GM11168 (cell line): ENCODE results near the gene RCAN2.

Experiments used
- in situ Hi-C: fragments of 300-500 bp; cut with MboI; formaldehyde crosslinking; loops from one replicate; pipeline ENCODE4 v1.12.0; 2022; ENCODE audit warnings: low sequenced_read_pairs; ENCODE audit not compliant: unreplicated experiment

Gene RCAN2

GRCh38 chr6:46201702-46202101 lies 289.5 kb downstream of the RCAN2 start:
- in situ Hi-C loops = loop anchor here (25.0 kb wide), 1 partner anchor 411 kb away; no protein-coding TSS in a partner anchor

GRCh38 chr6:46199387-46199786 lies 291.9 kb downstream of the RCAN2 start:
- in situ Hi-C loops = loop anchor here (25.0 kb wide), 1 partner anchor 1887 kb away; the partner anchor contains the start of gene AARS2

DNA sequence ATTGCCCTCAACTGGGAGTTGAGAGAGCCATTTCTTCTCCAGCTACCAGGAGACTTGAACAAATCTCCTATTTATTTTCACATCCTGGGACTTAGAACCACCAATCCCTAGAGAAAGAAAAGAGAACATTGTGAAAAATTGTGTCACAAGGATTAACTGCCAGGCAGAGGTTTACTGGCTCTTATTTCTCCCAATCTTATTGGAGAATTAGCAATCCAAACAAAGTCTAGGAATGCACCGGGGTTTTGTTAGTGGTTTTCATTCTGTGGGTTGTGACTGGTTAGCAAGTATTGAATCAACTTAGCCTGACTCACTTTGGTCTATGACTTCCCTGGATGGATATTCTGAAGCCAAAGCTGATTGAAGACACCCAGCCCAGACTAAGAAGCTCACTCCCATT lies 299.3 kb downstream of the RCAN2 start:
- in situ Hi-C loops = loop anchor here (25.0 kb wide), 1 partner anchor 1880 kb away; the partner anchor contains the start of gene AARS2

- in situ Hi-C loops = loop anchor here (25.0 kb wide), 1 partner anchor 1879 kb away; the partner anchor contains the start of gene AARS2
Observed at GRCh38 chr6:46190889-46191288, 300.4 kb downstream of the RCAN2 start.

GRCh38 chr6:46189726-46190125 lies 301.5 kb downstream of the RCAN2 start:
- in situ Hi-C loops = loop anchor here (10.0 to 25.0 kb wide), 2 partner anchors 55 to 1877 kb away; partner anchors contain the start of gene AARS2

DNA sequence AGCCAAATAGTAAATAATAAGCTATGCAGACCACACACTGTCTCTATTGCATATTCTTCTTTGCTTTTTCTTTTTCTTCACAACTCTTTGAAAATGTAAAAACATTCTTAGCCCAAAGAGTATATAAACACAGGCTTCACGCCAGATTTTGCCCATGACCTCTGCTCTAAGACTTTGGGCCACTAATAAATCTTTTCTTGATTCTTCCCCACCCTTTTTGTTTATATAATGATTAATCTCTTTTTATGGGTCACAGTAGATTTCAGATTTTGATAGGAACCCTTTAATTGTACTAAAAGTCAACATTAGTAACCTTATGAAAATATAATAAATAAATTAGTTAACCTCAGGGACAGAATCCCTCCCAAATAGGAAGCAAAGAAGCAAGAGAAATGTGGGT lies 304.7 kb downstream of the RCAN2 start:
- in situ Hi-C loops = loop anchor here (10.0 to 25.0 kb wide), 2 partner anchors 52 to 1874 kb away; partner anchors contain the start of gene AARS2

DNA sequence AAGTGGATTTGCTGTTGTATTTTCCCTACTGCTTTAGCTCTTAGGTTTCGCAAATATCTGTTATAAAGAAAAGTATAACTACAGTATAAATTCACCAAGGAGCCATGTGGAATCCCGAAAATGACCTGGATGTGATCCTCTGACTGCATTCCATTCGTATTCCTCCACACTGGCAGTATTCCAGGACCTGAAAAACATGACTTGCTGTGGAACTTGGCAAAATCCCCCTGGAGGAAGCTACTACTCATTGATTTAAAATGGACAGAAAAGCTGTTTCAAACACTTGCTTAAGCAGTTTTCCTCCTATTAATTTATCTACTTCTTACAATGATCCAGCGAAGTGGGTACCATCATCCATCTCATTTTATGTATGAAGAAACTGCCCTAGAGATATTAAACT lies 307.1 kb downstream of the RCAN2 start:
- in situ Hi-C loops = loop anchor here (10.0 to 25.0 kb wide), 2 partner anchors 49 to 1872 kb away; partner anchors contain the start of gene AARS2

DNA sequence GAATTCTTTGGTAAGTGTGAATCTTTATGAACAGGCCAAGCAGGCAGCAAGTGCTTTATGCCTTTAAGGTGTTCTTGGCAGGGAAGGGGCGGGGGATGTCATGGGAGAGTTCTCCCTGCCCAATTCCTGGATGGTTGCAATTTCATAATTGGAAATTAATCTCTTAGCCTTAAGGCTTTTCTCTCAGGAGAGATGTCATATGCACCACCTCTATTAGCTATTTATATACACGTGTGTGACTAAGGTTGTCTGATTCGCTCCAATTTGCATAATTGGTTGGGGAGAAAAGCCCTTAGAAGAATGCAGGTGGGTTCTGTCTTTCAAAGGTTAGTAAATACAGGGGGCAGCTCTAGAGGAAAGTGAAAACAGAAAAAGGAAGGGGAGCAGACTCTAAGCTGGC lies 315.3 kb downstream of the RCAN2 start:
- in situ Hi-C loops = loop anchor here (25.0 kb wide), 1 partner anchor 1864 kb away; the partner anchor contains the start of gene AARS2

DNA sequence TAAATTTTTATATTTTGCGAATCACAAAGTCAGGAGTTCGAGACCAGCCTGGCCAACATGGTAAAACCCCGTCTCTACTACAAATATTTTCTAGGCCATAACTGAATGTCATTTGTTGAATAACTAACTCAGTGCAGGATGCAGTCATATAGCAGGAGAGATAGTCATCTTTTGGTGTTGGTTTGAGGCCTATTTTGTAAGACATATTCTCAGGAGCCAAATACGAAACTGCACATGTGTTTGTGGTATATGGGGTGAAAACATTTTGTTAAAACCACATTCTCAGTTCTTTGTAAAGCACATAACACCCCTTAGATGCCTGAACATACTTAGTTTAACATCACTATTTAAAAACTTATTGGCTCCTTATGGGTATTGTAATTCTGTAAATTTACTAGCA lies 315.8 kb downstream of the RCAN2 start:
- in situ Hi-C loops = loop anchor here (25.0 kb wide), 1 partner anchor 1863 kb away; the partner anchor contains the start of gene AARS2

DNA sequence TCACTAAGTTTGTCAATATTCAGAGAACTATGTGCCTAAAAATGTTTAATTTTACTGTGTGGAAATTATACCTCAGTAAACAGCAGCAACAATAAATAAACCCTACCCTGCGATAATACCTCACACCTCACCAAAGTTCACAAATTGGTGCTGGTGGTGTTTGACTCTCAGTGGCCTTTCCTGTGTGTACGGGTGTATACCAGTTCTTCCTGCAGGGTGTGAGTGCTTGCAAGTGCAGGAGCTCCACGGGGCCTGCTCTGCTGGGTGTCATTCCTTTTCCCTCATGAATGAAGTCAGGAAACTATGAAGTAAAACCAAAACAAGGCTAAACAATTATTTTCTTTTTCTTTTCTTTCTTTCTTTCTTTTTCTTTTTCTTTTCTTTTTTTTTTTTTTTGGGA lies 316.3 kb downstream of the RCAN2 start:
- in situ Hi-C loops = loop anchor here (25.0 kb wide), 1 partner anchor 1863 kb away; the partner anchor contains the start of gene AARS2

- in situ Hi-C loops = no loop called here
Observed at GRCh38 chr6:46172176-46172575, 319.1 kb downstream of the RCAN2 start.
